ENCODE measurements around the gene SMIM8.

DNA sequence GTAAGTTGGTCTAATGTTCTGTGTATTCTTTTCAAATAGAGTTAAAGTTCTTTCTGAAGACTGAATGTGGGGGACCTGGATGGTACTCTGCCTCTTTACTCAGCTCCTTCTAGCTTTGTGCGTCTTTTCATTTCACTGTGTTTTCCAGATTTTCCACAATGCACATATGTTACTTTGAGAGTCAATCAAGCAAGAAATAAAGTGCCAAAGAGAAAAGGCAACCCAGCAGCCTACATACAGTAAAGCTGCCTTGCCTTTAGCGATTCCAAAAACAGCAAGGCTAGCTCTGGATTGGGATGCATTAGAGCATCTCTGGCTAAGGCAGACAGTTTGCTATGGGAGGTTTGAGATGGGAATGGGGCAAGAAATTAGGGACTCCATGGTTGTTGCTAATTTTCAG lies 27.5 kb downstream of the SMIM8 start:
- TF ChIP-seq CREB1 (CRISPR knock-in tag; IDR thresholded peaks at IDR 0.05) (no peak), AFF4 (CRISPR knock-in tag; IDR thresholded peaks at IDR 0.05; ENCODE audit: borderline replicate concordance) (no peak), CTCF (IDR thresholded peaks at IDR 0.05) (no peak)
